DND-41 (cell line): ENCODE results near the gene DDX17.

Experiments
- ATAC-seq: fragments of 200-7000 bp; cut with Tn5 transposase; 3 replicates; pipeline ENCODE4 v1.9.1; 2021; ENCODE audit warnings: low read depth; ENCODE audit not compliant: insufficient read depth
- DNase-seq: peaks from one replicate; pipeline ENCODE4 v3.0.0-alpha.2; 2020
- H2AFZ ChIP-seq: 2 replicates; pipeline ENCODE4 v1.6.0; 2012; ENCODE audit warnings: low read depth, low read length
- H3K27ac ChIP-seq: 2 replicates; pipeline ENCODE4 v1.5.1; 2012; ENCODE audit warnings: low read length, inconsistent platforms
- H3K27me3 ChIP-seq: fragments of 200-600 bp; sonication (generic); 2 replicates; pipeline ENCODE4 v1.6.0; 2012; ENCODE audit warnings: low read length, mild to moderate bottlenecking, inconsistent platforms; ENCODE audit not compliant: insufficient read depth, poor library complexity
- H3K36me3 ChIP-seq: 2 replicates; pipeline ENCODE4 v1.5.1; 2012; ENCODE audit warnings: low read length, inconsistent platforms; ENCODE audit not compliant: insufficient read depth
- H3K4me1 ChIP-seq: 2 replicates; pipeline ENCODE4 v1.5.1; 2012; ENCODE audit warnings: mild to moderate bottlenecking, low read length; ENCODE audit not compliant: insufficient read depth
- H3K4me2 ChIP-seq: 2 replicates; pipeline ENCODE4 v1.6.0; 2012; ENCODE audit warnings: mild to moderate bottlenecking, moderate library complexity, low read length, inconsistent platforms; ENCODE audit not compliant: insufficient read depth
- H3K4me3 ChIP-seq, 2 experiments: fragments of 200-600 bp in 1 of 2; shearing (Covaris generic) in 1 of 2; 2 replicates each; pipeline ENCODE4 v1.5.1; 2012 to 2016; ENCODE audit warnings: inconsistent platforms in 2 of 2, low read length in 2 of 2, mild to moderate bottlenecking in 2 of 2, low read depth in 1 of 2, moderate library complexity in 1 of 2
- H3K79me2 ChIP-seq: 2 replicates; pipeline ENCODE4 v1.6.0; 2012; ENCODE audit warnings: low read length, inconsistent platforms; ENCODE audit not compliant: insufficient read depth
- H3K9ac ChIP-seq: 2 replicates; pipeline ENCODE4 v1.6.0; 2012; ENCODE audit warnings: low read depth, mild to moderate bottlenecking, inconsistent platforms, low read length, moderate library complexity
- H3K9me3 ChIP-seq: 2 replicates; pipeline ENCODE4 v1.5.1; 2012; ENCODE audit warnings: low read length, moderate library complexity, mild to moderate bottlenecking, inconsistent platforms; ENCODE audit not compliant: insufficient read depth, severe bottlenecking
- H4K20me1 ChIP-seq: 2 replicates; pipeline ENCODE4 v1.6.0; 2012; ENCODE audit warnings: low read length; ENCODE audit not compliant: insufficient read depth
- EZH2 ChIP-seq: IDR thresholded peaks from 3 replicates; pipeline ENCODE4 v1.6.1; 2012; ENCODE audit warnings: borderline replicate concordance, low read depth, mild to moderate bottlenecking, moderate library complexity, low read length, inconsistent platforms; ENCODE audit not compliant: severe bottlenecking
- TF ChIP-seq, protein P1 (sequence below): IDR thresholded peaks from 2 replicates; pipeline ENCODE4 v1.5.1; 2012; ENCODE audit warnings: borderline replicate concordance, low read length, moderate library complexity, mild to moderate bottlenecking; ENCODE audit not compliant: poor library complexity, severe bottlenecking; ENCODE audit errors: extremely low read depth

The DDX17 gene

DNA sequence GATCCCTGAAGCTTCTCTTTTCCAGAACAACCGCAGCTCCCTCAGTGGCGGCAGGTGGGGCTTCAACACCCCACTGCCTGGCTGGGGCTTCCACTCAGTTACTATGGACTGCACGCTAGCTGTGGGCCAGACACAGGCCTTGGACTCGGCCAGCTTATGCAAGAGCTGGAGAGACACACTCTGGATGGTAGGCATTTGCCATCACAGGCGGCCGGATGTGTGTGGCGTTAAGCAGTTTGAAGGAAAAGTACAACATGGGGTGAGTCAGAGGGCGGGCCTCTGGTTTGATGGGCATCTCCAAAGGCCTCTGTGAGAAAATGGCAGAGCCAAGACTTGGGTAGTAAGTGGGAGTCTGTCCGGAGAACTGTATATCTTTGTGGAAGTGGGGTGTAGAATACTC is 68.7 kb downstream of the DDX17 start:
- no peaks in the 10 kb centered on the region for H3K9me3 ChIP-seq

DNA sequence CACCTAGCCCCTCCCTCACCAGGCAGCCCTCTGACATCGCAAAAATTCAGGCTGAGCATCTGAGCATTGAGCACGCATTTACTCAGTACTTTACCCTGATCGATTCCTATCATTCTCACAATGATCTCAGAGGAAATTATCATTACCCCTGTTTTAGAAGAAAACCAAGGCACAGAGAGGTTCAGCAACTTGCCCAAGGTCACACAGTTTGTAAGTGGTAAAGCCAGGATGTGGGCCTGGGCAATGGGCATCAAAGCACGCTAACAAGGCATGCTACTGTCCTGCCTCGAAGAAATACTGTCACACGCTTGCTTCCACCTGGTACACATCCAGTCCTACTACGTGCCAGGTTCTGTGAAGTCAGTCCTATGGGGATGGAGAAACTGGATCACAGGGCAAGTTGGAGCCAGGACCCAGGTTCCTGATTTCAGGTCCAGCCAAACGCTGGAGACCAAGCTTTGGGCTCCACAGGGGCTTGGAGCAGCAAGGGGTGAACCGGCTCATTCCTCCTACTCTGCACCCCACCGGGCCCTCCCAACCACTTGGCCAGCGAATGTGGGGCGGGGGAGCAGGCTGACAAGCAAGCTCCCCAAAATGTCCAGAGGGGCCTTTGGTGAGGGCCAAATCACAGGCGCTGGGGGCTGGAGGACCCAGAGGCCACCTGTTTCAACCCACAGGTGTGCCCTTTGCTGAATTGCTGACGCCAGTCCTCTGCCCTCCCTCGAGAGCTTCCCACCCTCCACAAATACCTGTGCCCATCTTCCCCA is 69.3 kb downstream of the DDX17 start:
- TF ChIP-seq, protein P1, sequence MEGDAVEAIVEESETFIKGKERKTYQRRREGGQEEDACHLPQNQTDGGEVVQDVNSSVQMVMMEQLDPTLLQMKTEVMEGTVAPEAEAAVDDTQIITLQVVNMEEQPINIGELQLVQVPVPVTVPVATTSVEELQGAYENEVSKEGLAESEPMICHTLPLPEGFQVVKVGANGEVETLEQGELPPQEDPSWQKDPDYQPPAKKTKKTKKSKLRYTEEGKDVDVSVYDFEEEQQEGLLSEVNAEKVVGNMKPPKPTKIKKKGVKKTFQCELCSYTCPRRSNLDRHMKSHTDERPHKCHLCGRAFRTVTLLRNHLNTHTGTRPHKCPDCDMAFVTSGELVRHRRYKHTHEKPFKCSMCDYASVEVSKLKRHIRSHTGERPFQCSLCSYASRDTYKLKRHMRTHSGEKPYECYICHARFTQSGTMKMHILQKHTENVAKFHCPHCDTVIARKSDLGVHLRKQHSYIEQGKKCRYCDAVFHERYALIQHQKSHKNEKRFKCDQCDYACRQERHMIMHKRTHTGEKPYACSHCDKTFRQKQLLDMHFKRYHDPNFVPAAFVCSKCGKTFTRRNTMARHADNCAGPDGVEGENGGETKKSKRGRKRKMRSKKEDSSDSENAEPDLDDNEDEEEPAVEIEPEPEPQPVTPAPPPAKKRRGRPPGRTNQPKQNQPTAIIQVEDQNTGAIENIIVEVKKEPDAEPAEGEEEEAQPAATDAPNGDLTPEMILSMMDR, result no peak
- TF ChIP-seq EZH2, result no peak
- Histone ChIP-seq H3K79me2 (no peaks in the 10 kb centered on the region), H4K20me1 (no peaks in the 10 kb centered on the region; the same call in 1 of the 2 replicates), H3K4me3 (no peak overlapping the region), H3K9me3 (no peaks in the 10 kb centered on the region), H2AFZ (no peak overlapping the region), H3K9ac (no peak overlapping the region), H3K4me2 (no peak overlapping the region), H3K27me3 (peaks cover 13% of the 10 kb centered on the region), H3K36me3 (no peaks in the 10 kb centered on the region), H3K27ac (no peak overlapping the region), H3K4me1 (no peaks in the 10 kb centered on the region)
- ATAC-seq, result no peak
- DNase-seq, result no peak

More for the DNA sequence above, 68.7 kb downstream of the DDX17 start:
- H3K79me2 ChIP-seq, result no peaks in the 10 kb centered on the region
- H3K27me3 ChIP-seq, result peaks cover 13% of the 10 kb centered on the region
- DNase-seq, result no peak
- no peak overlapping the region for H3K4me2 ChIP-seq
- no peak overlapping the region for H2AFZ ChIP-seq
- no peak overlapping the region for H3K27ac ChIP-seq
- no peak overlapping the region for H3K9ac ChIP-seq
- TF ChIP-seq EZH2, result no peak
- TF ChIP-seq, protein P1, result no peak
- no peak overlapping the region for H3K4me3 ChIP-seq
- no peaks in the 10 kb centered on the region; the same call in 1 of the 2 replicates for H4K20me1 ChIP-seq
- no peaks in the 10 kb centered on the region for H3K36me3 ChIP-seq
- ATAC-seq, result no peak
- H3K4me1 ChIP-seq, result no peaks in the 10 kb centered on the region

- no peak overlapping the region for H3K27ac ChIP-seq
- no peak overlapping the region for H3K4me3 ChIP-seq
- no peaks in the 10 kb centered on the region for H3K79me2 ChIP-seq
- no peak for DNase-seq
- H3K9me3 ChIP-seq, result no peaks in the 10 kb centered on the region
- H2AFZ ChIP-seq, result no peak overlapping the region
- ATAC-seq, result no peak
- H3K4me2 ChIP-seq, result no peak overlapping the region
- H3K36me3 ChIP-seq, result no peaks in the 10 kb centered on the region
- TF ChIP-seq, protein P1, result no peak
- TF ChIP-seq EZH2, result no peak
- peaks cover 11% of the 10 kb centered on the region for H3K27me3 ChIP-seq
- H4K20me1 ChIP-seq, result no peaks in the 10 kb centered on the region; the same call in 1 of the 2 replicates
- no peaks in the 10 kb centered on the region for H3K4me1 ChIP-seq
- no peak overlapping the region for H3K9ac ChIP-seq
Measured at GRCh38 chr22:38435965-38436364, 70.1 kb downstream of the DDX17 start.
